HEK293 (cell line): ENCODE measurements around the gene FTH1.

Experiments used
- CTCF ChIA-PET: fragments of 350-600 bp; formaldehyde crosslinking; extraction: SDS; loops from one replicate; lab custom pipeline; 2021; ENCODE audit warnings: antibody characterized with exemption; lab: Yijun Ruan, JAX
- POLR2A ChIA-PET: fragments of 300-600 bp; formaldehyde crosslinking; extraction: SDS; loops from one replicate; lab custom pipeline; 2020; ENCODE audit warnings: antibody characterized with exemption, inconsistent platforms; lab: Yijun Ruan, JAX
- H3K27ac ChIP-seq: fragments of 200-500 bp; sonication (Bioruptor generic); 2 replicates; pipeline ENCODE4 v1.5.1; 2014; ENCODE audit warnings: low read depth, low read length, control low read depth, inconsistent platforms; ENCODE audit errors: extremely low read depth
- H3K36me3 ChIP-seq, 2 experiments: fragments of 200-500 bp in 1 of 2; sonication (Bioruptor generic) in 1 of 2; 1 replicate in 1 of 2; 2 replicates in 1 of 2; pipeline ENCODE4 v1.5.1; 2014 to 2017; ENCODE audit warnings: inconsistent platforms in 2 of 2, low read length in 2 of 2; ENCODE audit not compliant: control insufficient read depth in 2 of 2, insufficient read depth in 1 of 2
- H3K4me1 ChIP-seq: fragments of 200-500 bp; sonication (Bioruptor generic); 2 replicates; pipeline ENCODE4 v1.5.1; 2014; ENCODE audit warnings: mild to moderate bottlenecking, low read length, inconsistent platforms; ENCODE audit not compliant: control insufficient read depth, insufficient read depth
- H3K4me3 ChIP-seq: 2 replicates; pipeline ENCODE4 v1.5.1; 2011; ENCODE audit warnings: low read depth, mild to moderate bottlenecking, control low read depth, low read length, moderate library complexity
- H3K9me3 ChIP-seq: fragments of 200-500 bp; sonication (Bioruptor generic); 2 replicates; pipeline ENCODE4 v1.5.1; 2014; ENCODE audit warnings: low read depth, low read length, inconsistent platforms; ENCODE audit not compliant: control insufficient read depth, insufficient read depth
- GLIS2 ChIP-seq: fragments of 450-650 bp; formaldehyde crosslinking; IDR thresholded peaks from 2 replicates; pipeline ENCODE4 v1.5.1; 2016; ENCODE audit warnings: missing biosample characterization, missing genetic modification characterization
- HIC1 ChIP-seq: fragments of 450-650 bp; formaldehyde crosslinking; IDR thresholded peaks from 2 replicates; pipeline ENCODE4 v1.5.1; 2016; ENCODE audit warnings: missing biosample characterization, missing genetic modification characterization
- KLF7 ChIP-seq: fragments of 450-650 bp; formaldehyde crosslinking; IDR thresholded peaks from 2 replicates; pipeline ENCODE4 v1.5.1; 2016; ENCODE audit warnings: missing biosample characterization, missing genetic modification characterization, borderline replicate concordance
- SALL2 ChIP-seq: fragments of 450-650 bp; formaldehyde crosslinking; IDR thresholded peaks from 2 replicates; pipeline ENCODE4 v1.5.0; 2017; ENCODE audit warnings: missing biosample characterization, mild to moderate bottlenecking, missing genetic modification characterization, borderline replicate concordance
- ZBTB21 ChIP-seq: fragments of 450-650 bp; formaldehyde crosslinking; IDR thresholded peaks from 2 replicates; pipeline ENCODE4 v1.5.1; 2017; ENCODE audit warnings: missing biosample characterization, missing genetic modification characterization
- ZFHX2 ChIP-seq: fragments of 450-650 bp; formaldehyde crosslinking; conservative IDR thresholded peaks from 2 replicates; pipeline ENCODE4 v1.5.1; 2016; ENCODE audit warnings: missing biosample characterization, missing genetic modification characterization
- ZFP37 ChIP-seq: fragments of 450-650 bp; formaldehyde crosslinking; IDR thresholded peaks from 2 replicates; pipeline ENCODE4 v1.5.1; 2016; ENCODE audit warnings: missing biosample characterization, missing genetic modification characterization
- ZFP41 ChIP-seq: fragments of 450-650 bp; formaldehyde crosslinking; IDR thresholded peaks from 2 replicates; pipeline ENCODE4 v1.5.1; 2016; ENCODE audit warnings: missing biosample characterization, missing genetic modification characterization, borderline replicate concordance
- ZNF133 ChIP-seq: fragments of 450-650 bp; formaldehyde crosslinking; IDR thresholded peaks from 2 replicates; pipeline ENCODE4 v1.5.1; 2016; ENCODE audit warnings: missing biosample characterization, missing genetic modification characterization
- ZNF138 ChIP-seq: fragments of 450-650 bp; formaldehyde crosslinking; IDR thresholded peaks from 2 replicates; pipeline ENCODE4 v1.5.1; 2016; ENCODE audit warnings: missing biosample characterization, missing genetic modification characterization, borderline replicate concordance
- ZNF140 ChIP-seq: fragments of 450-650 bp; formaldehyde crosslinking; IDR thresholded peaks from 2 replicates; pipeline ENCODE4 v1.5.1; 2016; ENCODE audit warnings: missing biosample characterization, missing genetic modification characterization
- ZNF2 ChIP-seq: fragments of 450-650 bp; formaldehyde crosslinking; IDR thresholded peaks from 2 replicates; pipeline ENCODE4 v1.5.1; 2016; ENCODE audit warnings: missing biosample characterization, missing genetic modification characterization
- ZNF223 ChIP-seq: fragments of 450-650 bp; formaldehyde crosslinking; IDR thresholded peaks from 2 replicates; pipeline ENCODE4 v1.5.1; 2016; ENCODE audit warnings: missing biosample characterization, missing genetic modification characterization
- ZNF24 ChIP-seq: fragments of 450-650 bp; formaldehyde crosslinking; IDR thresholded peaks from 2 replicates; pipeline ENCODE4 v1.5.1; 2016; ENCODE audit warnings: missing biosample characterization, missing genetic modification characterization
- ZNF335 ChIP-seq: fragments of 450-650 bp; formaldehyde crosslinking; conservative IDR thresholded peaks from 2 replicates; pipeline ENCODE4 v1.5.1; 2016; ENCODE audit warnings: missing biosample characterization, missing genetic modification characterization
- ZNF350 ChIP-seq: fragments of 450-650 bp; formaldehyde crosslinking; IDR thresholded peaks from 2 replicates; pipeline ENCODE4 v1.5.0; 2017; ENCODE audit warnings: missing biosample characterization, mild to moderate bottlenecking, missing genetic modification characterization
- ZNF416 ChIP-seq: fragments of 450-650 bp; formaldehyde crosslinking; IDR thresholded peaks from 2 replicates; pipeline ENCODE4 v1.5.1; 2016; ENCODE audit warnings: missing biosample characterization, missing genetic modification characterization
- ZNF488 ChIP-seq: fragments of 450-650 bp; formaldehyde crosslinking; IDR thresholded peaks from 2 replicates; pipeline ENCODE4 v1.5.1; 2016; ENCODE audit warnings: missing biosample characterization, missing genetic modification characterization
- ZNF501 ChIP-seq: fragments of 450-650 bp; formaldehyde crosslinking; IDR thresholded peaks from 2 replicates; pipeline ENCODE4 v1.5.1; 2016; ENCODE audit warnings: missing biosample characterization, missing genetic modification characterization
- ZNF560 ChIP-seq: fragments of 450-650 bp; formaldehyde crosslinking; IDR thresholded peaks from 2 replicates; pipeline ENCODE4 v1.5.1; 2017; ENCODE audit warnings: missing biosample characterization, missing genetic modification characterization, borderline replicate concordance
- ZNF768 ChIP-seq: fragments of 450-650 bp; formaldehyde crosslinking; IDR thresholded peaks from 2 replicates; pipeline ENCODE4 v1.5.1; 2018; ENCODE audit warnings: missing biosample characterization, mild to moderate bottlenecking, missing genetic modification characterization
- ZXDB ChIP-seq: fragments of 450-650 bp; formaldehyde crosslinking; IDR thresholded peaks from 2 replicates; pipeline ENCODE4 v1.5.1; 2016; ENCODE audit warnings: missing biosample characterization, missing genetic modification characterization
- TF ChIP-seq, protein P1 (sequence below): fragments of 450-650 bp; formaldehyde crosslinking; IDR thresholded peaks from 2 replicates; pipeline ENCODE4 v1.5.1; 2017; ENCODE audit warnings: missing biosample characterization, missing genetic modification characterization
- TF ChIP-seq, protein P2 (sequence below): fragments of 450-650 bp; formaldehyde crosslinking; IDR thresholded peaks from 2 replicates; pipeline ENCODE4 v1.5.1; 2017; ENCODE audit warnings: missing biosample characterization, missing genetic modification characterization

FTH1 gene

GRCh38 chr11:61930933-61931332 lies 36.5 kb downstream of the FTH1 start (continued):
- TF ChIP-seq, protein P1, sequence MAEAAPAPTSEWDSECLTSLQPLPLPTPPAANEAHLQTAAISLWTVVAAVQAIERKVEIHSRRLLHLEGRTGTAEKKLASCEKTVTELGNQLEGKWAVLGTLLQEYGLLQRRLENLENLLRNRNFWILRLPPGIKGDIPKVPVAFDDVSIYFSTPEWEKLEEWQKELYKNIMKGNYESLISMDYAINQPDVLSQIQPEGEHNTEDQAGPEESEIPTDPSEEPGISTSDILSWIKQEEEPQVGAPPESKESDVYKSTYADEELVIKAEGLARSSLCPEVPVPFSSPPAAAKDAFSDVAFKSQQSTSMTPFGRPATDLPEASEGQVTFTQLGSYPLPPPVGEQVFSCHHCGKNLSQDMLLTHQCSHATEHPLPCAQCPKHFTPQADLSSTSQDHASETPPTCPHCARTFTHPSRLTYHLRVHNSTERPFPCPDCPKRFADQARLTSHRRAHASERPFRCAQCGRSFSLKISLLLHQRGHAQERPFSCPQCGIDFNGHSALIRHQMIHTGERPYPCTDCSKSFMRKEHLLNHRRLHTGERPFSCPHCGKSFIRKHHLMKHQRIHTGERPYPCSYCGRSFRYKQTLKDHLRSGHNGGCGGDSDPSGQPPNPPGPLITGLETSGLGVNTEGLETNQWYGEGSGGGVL (tag by site-specific recombination) = no peak
- TF ChIP-seq ZNF768 (tag by site-specific recombination) = no peak
- no peak for TF ChIP-seq ZFP41 (tag by site-specific recombination)
- no peak for TF ChIP-seq ZNF24 (tag by site-specific recombination)
- TF ChIP-seq ZBTB21 (tag by site-specific recombination) = no peak
- no peak for TF ChIP-seq ZNF488 (tag by site-specific recombination)
- TF ChIP-seq SALL2 (tag by site-specific recombination) = no peak
- TF ChIP-seq ZFHX2 (tag by site-specific recombination) = no peak
- TF ChIP-seq ZNF350 (tag by site-specific recombination) = no peak

DNA sequence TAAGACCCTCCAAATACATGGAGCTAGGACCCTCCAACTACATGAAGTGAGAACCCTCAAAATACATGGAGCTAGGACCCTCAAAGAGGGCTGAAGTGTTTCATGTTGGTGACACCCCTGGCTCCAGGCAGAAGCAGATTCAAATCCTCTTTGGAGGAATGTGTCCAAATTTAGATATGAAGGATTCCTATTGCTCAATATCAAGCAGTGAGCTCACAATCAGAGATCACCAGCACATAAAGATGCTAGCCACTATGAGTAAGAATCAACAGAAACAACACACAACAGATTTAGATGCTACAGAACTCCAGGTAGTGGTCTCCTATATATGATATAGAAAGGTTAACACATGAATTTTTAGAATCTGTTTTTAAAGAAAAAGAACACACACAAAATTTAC lies 38.8 kb downstream of the FTH1 start:
- no peaks in the 10 kb centered on the region for H3K4me1 ChIP-seq
- H3K36me3 ChIP-seq = no peaks in the 10 kb centered on the region
- H3K4me3 ChIP-seq = no peak overlapping the region
- H3K9me3 ChIP-seq = no peaks in the 10 kb centered on the region
- no peak overlapping the region for H3K27ac ChIP-seq
- POLR2A ChIA-PET = interaction anchor here (0.7 to 0.8 kb wide), 2 partner anchors 17 to 54 kb away, joined by 3 read pairs; no protein-coding TSS in a partner anchor
- CTCF ChIA-PET = interaction anchor here (0.6 to 9.8 kb wide), 7 partner anchors 16 to 166 kb away, joined by 3 to 88 read pairs (median 4); no protein-coding TSS in a partner anchor
- TF ChIP-seq ZNF133 (tag by site-specific recombination) = no peak
- TF ChIP-seq ZNF501 = no peak
- TF ChIP-seq ZNF560 (tag by site-specific recombination) = no peak
- no peak for TF ChIP-seq ZNF335 (tag by site-specific recombination)
- no peak for TF ChIP-seq ZNF138 (tag by site-specific recombination)
- TF ChIP-seq, protein P2, sequence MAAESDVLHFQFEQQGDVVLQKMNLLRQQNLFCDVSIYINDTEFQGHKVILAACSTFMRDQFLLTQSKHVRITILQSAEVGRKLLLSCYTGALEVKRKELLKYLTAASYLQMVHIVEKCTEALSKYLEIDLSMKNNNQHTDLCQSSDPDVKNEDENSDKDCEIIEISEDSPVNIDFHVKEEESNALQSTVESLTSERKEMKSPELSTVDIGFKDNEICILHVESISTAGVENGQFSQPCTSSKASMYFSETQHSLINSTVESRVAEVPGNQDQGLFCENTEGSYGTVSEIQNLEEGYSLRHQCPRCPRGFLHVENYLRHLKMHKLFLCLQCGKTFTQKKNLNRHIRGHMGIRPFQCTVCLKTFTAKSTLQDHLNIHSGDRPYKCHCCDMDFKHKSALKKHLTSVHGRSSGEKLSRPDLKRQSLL = no peak
- no peak for TF ChIP-seq ZXDB (tag by site-specific recombination)
- TF ChIP-seq ZNF223 (tag by site-specific recombination) = no peak
- TF ChIP-seq ZNF2 = no peak
- no peak for TF ChIP-seq ZNF140 (tag by site-specific recombination)
- no peak for TF ChIP-seq HIC1 (tag by site-specific recombination)
- TF ChIP-seq KLF7 (tag by site-specific recombination) = no peak
- TF ChIP-seq GLIS2 = no peak
- no peak for TF ChIP-seq ZNF416
- no peak for TF ChIP-seq ZFP37 (tag by site-specific recombination)
